Panc1 (cell line): ENCODE measurements around the gene MLLT3. TPM values are rescaled to one million over a fixed set of nuclear protein-coding genes. Genes with fewer than 3 reads are reported as not detected.

Experiments used
- ATAC-seq: fragments of 200-7000 bp; cut with Tn5 transposase; 2 replicates; pipeline ENCODE4 v1.9.1; 2020; ENCODE audit warnings: mild to moderate bottlenecking, moderate library complexity
- BruUV-seq: library from RNA; stranded (reverse); fragments of 400-500 nt; replicated peaks from 2 replicates; lab custom pipeline; 2021; lab: Mats Ljungman, UMichigan
- CTCF ChIA-PET: fragments of 300-600 bp; sonication (Branson Sonifier 250); formaldehyde crosslinking; loops from one replicate; lab custom pipeline; 2022; ENCODE audit warnings: antibody characterized with exemption; lab: Charles Lee
- POLR2A ChIA-PET: fragments of 300-600 bp; sonication (Branson Sonifier 250); formaldehyde crosslinking; loops from one replicate; lab custom pipeline; 2022; ENCODE audit warnings: antibody characterized with exemption; lab: Charles Lee
- DNase-seq: peaks from one replicate; pipeline ENCODE4 v3.0.0-alpha.2; 2010; ENCODE audit warnings: low read depth, low spot score
- H3K27ac ChIP-seq: 2 replicates; pipeline ENCODE4 v1.5.1; 2011; ENCODE audit warnings: mild to moderate bottlenecking, low read length, inconsistent platforms
- H3K27me3 ChIP-seq: fragments of 200-500 bp; sonication (Bioruptor generic); 2 replicates; pipeline ENCODE4 v1.6.0; 2014; ENCODE audit warnings: low read length, inconsistent platforms; ENCODE audit not compliant: control insufficient read depth, insufficient read depth
- H3K36me3 ChIP-seq: fragments of 200-500 bp; sonication (Bioruptor generic); 2 replicates; pipeline ENCODE4 v1.5.1; 2014; ENCODE audit warnings: inconsistent platforms, mild to moderate bottlenecking, low read length, moderate library complexity; ENCODE audit not compliant: control insufficient read depth, insufficient read depth
- H3K4me1 ChIP-seq: 2 replicates; pipeline ENCODE4 v1.5.1; 2011; ENCODE audit warnings: inconsistent platforms, mild to moderate bottlenecking, low read length, moderate library complexity; ENCODE audit not compliant: control insufficient read depth, insufficient read depth
- H3K4me3 ChIP-seq, 2 experiments: 2 replicates each; pipeline ENCODE4 v1.5.1; 2011 to 2012; ENCODE audit warnings: low read depth in 2 of 2, low read length in 2 of 2, mild to moderate bottlenecking in 2 of 2, inconsistent platforms in 1 of 2, moderate library complexity in 1 of 2
- H3K9me3 ChIP-seq: fragments of 200-500 bp; sonication (Bioruptor generic); 2 replicates; pipeline ENCODE4 v1.5.1; 2014; ENCODE audit warnings: low read depth, mild to moderate bottlenecking, inconsistent platforms, low read length, moderate library complexity; ENCODE audit not compliant: control insufficient read depth, insufficient read depth
- CTCF ChIP-seq: fragments of 450-650 bp; IDR thresholded peaks from 2 replicates; pipeline ENCODE4 v1.5.1; 2017; ENCODE audit warnings: mild to moderate bottlenecking
- POLR2AphosphoS5 ChIP-seq: IDR thresholded peaks from 2 replicates; pipeline ENCODE4 v1.6.1; 2012; ENCODE audit warnings: mild to moderate bottlenecking, low read depth, low read length, moderate library complexity
- REST ChIP-seq, 2 experiments: IDR thresholded peaks; 2 replicates each; pipeline ENCODE4 v1.6.1; 2011 to 2012; ENCODE audit warnings: low read depth in 2 of 2, control low read depth in 1 of 2, low read length in 1 of 2, mild to moderate bottlenecking in 1 of 2, moderate library complexity in 1 of 2; ENCODE audit not compliant: insufficient read depth in 1 of 2
- SIN3A ChIP-seq: IDR thresholded peaks from 2 replicates; pipeline ENCODE4 v1.6.1; 2012; ENCODE audit warnings: low read depth, mild to moderate bottlenecking, low read length, moderate library complexity, borderline replicate concordance; ENCODE audit not compliant: insufficient read depth
- TCF7L2 ChIP-seq: IDR thresholded peaks from 2 replicates; pipeline ENCODE4 v1.6.1; 2011; ENCODE audit warnings: mild to moderate bottlenecking, low read depth, low read length, inconsistent platforms
- in situ Hi-C: cut with HindIII; loops from 2 replicates; pipeline ENCODE4 v1.10.0; 2016; ENCODE audit warnings: low sequenced_read_pairs, low pct_unique_long_range_greater_than_20kb
- intact Hi-C: fragments of 100-400 bp; cut with micrococcal nuclease; formaldehyde crosslinking; loops from one replicate; pipeline ENCODE4 v1.10.0; 2022; ENCODE audit not compliant: unreplicated experiment
- total RNA-seq: library from RNA; stranded (reverse); gene quantifications from one replicate; pipeline ENCODE4 v1.2.1, GENCODE V29; 2021; ENCODE audit not compliant: unreplicated experiment

MLLT3 gene
- total RNA-seq, 1 experiment from 2014 or later, result 0.49 TPM

GRCh38 chr9:20621471-20622329 lies 599 bp downstream of the MLLT3 start:
- BruUV-seq, result no TSS peak
- ChIA-PET CTCF (no interaction called here), POLR2A (no interaction called here)
- TF ChIP-seq SIN3A (no peak), POLR2AphosphoS5 (no peak), TCF7L2 (no peak), REST (IDR thresholded peaks at IDR 0.05; ENCODE audit: insufficient read depth in 1 of 2, low read depth in 2 of 2, low read length in 1 of 2) (no peak), CTCF (no peak)
- Histone ChIP-seq H3K27me3 (peaks cover 2% of the 10 kb centered on the region), H3K36me3 (peaks cover 3% of the 10 kb centered on the region; the same call in 1 of the 2 replicates), H3K4me3 (peak overlapping the region; percentile 51 to 54), H3K9me3 (no peaks in the 10 kb centered on the region), H3K27ac (no peak overlapping the region), H3K4me1 (no peaks in the 10 kb centered on the region)
- DNase-seq (no peak), ATAC-seq (peak; percentile 60)
- intact Hi-C loops (loop anchor here (5.0 kb wide), 1 partner anchor 491 kb away; no protein-coding TSS in a partner anchor), in situ Hi-C loops (no loop called here)

GRCh38 chr9:20620650-20621470 lies 1.4 kb downstream of the MLLT3 start:
- POLR2A ChIA-PET, result no interaction called here
- Histone ChIP-seq H3K27me3 (peaks cover 2% of the 10 kb centered on the region), H3K36me3 (peaks cover 3% of the 10 kb centered on the region; the same call in 1 of the 2 replicates), H3K4me3 (peak overlapping the region; percentile 51 to 54), H3K27ac (no peak overlapping the region), H3K9me3 (no peaks in the 10 kb centered on the region), H3K4me1 (no peaks in the 10 kb centered on the region)
- intact Hi-C loops (loop anchor here (5.0 kb wide), 1 partner anchor 491 kb away; no protein-coding TSS in a partner anchor), in situ Hi-C loops (no loop called here)
- TF ChIP-seq POLR2AphosphoS5 (no peak), SIN3A (no peak), TCF7L2 (no peak), CTCF (no peak), REST (IDR thresholded peaks at IDR 0.05; ENCODE audit: insufficient read depth in 1 of 2, low read depth in 2 of 2, low read length in 1 of 2) (no peak)
- ATAC-seq (no peak), DNase-seq (no peak)
- no TSS peak for BruUV-seq
- CTCF ChIA-PET, result no interaction called here
